NCI-H1417 treated with DMSO at 0.1 percent for 48 hours (cell line): ENCODE results near the gene CACNA1A.

Source experiments
- DNase-seq: peaks from one replicate; lab custom pipeline; 2025; lab: John Stamatoyannopoulos, UW

CACNA1A gene

GRCh38 chr19:13313875-13314274, 192.4 kb downstream of the CACNA1A start:
- DNase-seq, result no peak

GRCh38 chr19:13309864-13310263, 196.4 kb downstream of the CACNA1A start:
- no peak for DNase-seq

- no peak for DNase-seq
Measured at GRCh38 chr19:13303381-13304129, 202.7 kb downstream of the CACNA1A start.

- DNase-seq, result no peak
Measured at GRCh38 chr19:13302526-13303270, 203.6 kb downstream of the CACNA1A start.

GRCh38 chr19:13301627-13302334, 204.5 kb downstream of the CACNA1A start:
- DNase-seq, result no peak

GRCh38 chr19:13300421-13301030, 205.8 kb downstream of the CACNA1A start:
- no peak for DNase-seq

GRCh38 chr19:13299838-13300237, 206.4 kb downstream of the CACNA1A start:
- DNase-seq, result no peak

- no peak for DNase-seq
Measured at GRCh38 chr19:13298565-13299481, 207.5 kb downstream of the CACNA1A start.

- no peak for DNase-seq
Measured at GRCh38 chr19:13297023-13297422, 209.3 kb downstream of the CACNA1A start.

GRCh38 chr19:13294812-13295567, 211.3 kb downstream of the CACNA1A start:
- DNase-seq, result no peak

- DNase-seq, result no peak
Measured at GRCh38 chr19:13291913-13292312, 214.4 kb downstream of the CACNA1A start.

- DNase-seq, result no peak
Measured at GRCh38 chr19:13290741-13291140, 215.5 kb downstream of the CACNA1A start.

GRCh38 chr19:13289295-13289694, 217.0 kb downstream of the CACNA1A start:
- DNase-seq, result no peak

GRCh38 chr19:13286195-13286985, 219.9 kb downstream of the CACNA1A start:
- no peak for DNase-seq

- DNase-seq, result no peak
Measured at GRCh38 chr19:13284929-13285928, 221.1 kb downstream of the CACNA1A start.

GRCh38 chr19:13283871-13284270, 222.4 kb downstream of the CACNA1A start:
- DNase-seq, result no peak

- no peak for DNase-seq
Measured at GRCh38 chr19:13282486-13283065, 223.7 kb downstream of the CACNA1A start.
